Measurements from ENCODE around the gene SMAD3. TPM values are rescaled to one million over a fixed set of nuclear protein-coding genes. Genes with fewer than 3 reads are reported as not detected.

Gene SMAD3
- total and polyA plus RNA-seq, 10 of the 15 experiments (the other 5 are each of a cell fraction or from before 2014, with no cell fraction given): 5.6 to 43.2 (median 16.0) TPM

GRCh38 chr15:67048281-67049279, 16.8 kb upstream of the SMAD3 start:
- Histone ChIP-seq H3K9me3 (replicated peaks; ENCODE audit: control insufficient read depth, insufficient read depth, low read length) (no peaks in the 10 kb centered on the region), H3K4me3 (no peak overlapping the region), H3K9ac (ENCODE audit: control insufficient read depth, insufficient read depth, low read length) (no peak overlapping the region), H3K27me3 (replicated peaks in 1 of 2; ENCODE audit: control insufficient read depth in 2 of 2, insufficient read depth in 2 of 2, low read length in 1 of 2) (no peaks in the 10 kb centered on the region), H3K79me2 (ENCODE audit: control insufficient read depth, insufficient read depth, low read length) (no peaks in the 10 kb centered on the region), H3K4me1 (ENCODE audit: control insufficient read depth, insufficient read depth, low read length) (peaks cover 12% of the 10 kb centered on the region), H3K4me2 (ENCODE audit: control insufficient read depth, insufficient read depth) (no peak overlapping the region), H3K36me3 (ENCODE audit: control insufficient read depth in 2 of 2, insufficient read depth in 2 of 2, low read length in 1 of 2) (no peaks in the 10 kb centered on the region), H4K20me1 (ENCODE audit: control insufficient read depth, insufficient read depth) (no peaks in the 10 kb centered on the region), H3K27ac (ENCODE audit: control insufficient read depth, insufficient read depth) (no peak overlapping the region), H2AFZ (ENCODE audit: control insufficient read depth, low read depth, low read length) (no peak overlapping the region)
- RAD21 ChIA-PET (ENCODE audit: unreplicated experiment): interaction anchor here (1.3 to 1.7 kb wide), 2 partner anchors 33 to 53 kb away, joined by 4 read pairs; no protein-coding TSS in a partner anchor
- in situ Hi-C loops (cut with MboI) (no loop called here), intact Hi-C loops (cut with micrococcal nuclease; ENCODE audit: unreplicated experiment) (no loop called here)
- DNase-seq (ENCODE audit: low read depth, low spot score): no peak
- BruUV-seq (replicated peaks): no TSS peak
- 65% methylated on average over 9 of the region's 9 CpGs for WGBS (ENCODE audit: insufficient coverage, insufficient replicate concordance, low lambda C conversion rate, missing lambda C conversion rate)
- SMC1A ChIA-PET (ENCODE audit: uncharacterized antibody, unreplicated experiment): interaction anchor here (0.6 to 2.5 kb wide), 6 partner anchors 10 to 1910 kb away, joined by 3 to 9 read pairs (median 4); no protein-coding TSS in a partner anchor
- TF ChIP-seq POLR2AphosphoS5 (IDR thresholded peaks at IDR 0.05; ENCODE audit: low read length) (no peak), ZNF622 (IDR thresholded peaks at IDR 0.05) (no peak), JUND (IDR thresholded peaks at IDR 0.05; ENCODE audit: low read depth, low read length) (no peak), MTA2 (IDR thresholded peaks at IDR 0.05; ENCODE audit: low read depth) (no peak), RBBP5 (conservative IDR thresholded peaks at IDR 0.05) (no peak), SMAD5 (IDR thresholded peaks at IDR 0.05; ENCODE audit: low read depth) (no peak), PAX5 (IDR thresholded peaks at IDR 0.05; ENCODE audit: borderline replicate concordance, low read depth, low read length) (no peak), SP1 (IDR thresholded peaks at IDR 0.05; ENCODE audit: low read depth, low read length) (no peak), TCF7 (IDR thresholded peaks at IDR 0.05; ENCODE audit: borderline replicate concordance) (no peak), IRF3 (IDR thresholded peaks at IDR 0.05) (no peak), RFX5 (IDR thresholded peaks at IDR 0.05; ENCODE audit: low read depth, low read length) (no peak), RAD21 (IDR thresholded peaks at IDR 0.05; ENCODE audit: insufficient read depth, low read depth, low read length) (no peak), CBX3 (IDR thresholded peaks at IDR 0.05; ENCODE audit: borderline replicate concordance, low read depth) (no peak), SRF (IDR thresholded peaks at IDR 0.05; ENCODE audit: low read depth in 2 of 2, low read length in 2 of 2) (no peak), CHD1 (IDR thresholded peaks at IDR 0.05; ENCODE audit: low read depth, low read length) (no peak)
- CTCF ChIA-PET: interaction anchor here (1.2 kb wide), 1 partner anchor 15 kb away, joined by 3 read pairs; no protein-coding TSS in a partner anchor
- POLR2A ChIA-PET: interaction anchor here (0.5 kb wide), 1 partner anchor 35 kb away, joined by 3 read pairs; no protein-coding TSS in a partner anchor
- no peak for FAIRE-seq
- no peak for ATAC-seq
